IMR-90 (cell line): ENCODE measurements around the gene NEURL2. TPM values are rescaled to one million over a fixed set of nuclear protein-coding genes. Genes with fewer than 3 reads are reported as not detected.
A peak's percentile ranks its signal among the peaks of the same experiment; 100 is the strongest.

ENCODE experiments used
- ATAC-seq: fragments of 200-7000 bp; cut with Tn5 transposase; 2 replicates; pipeline ENCODE4 v1.9.1; 2020; ENCODE audit warnings: low read depth, mild to moderate bottlenecking, moderate library complexity
- BruUV-seq: library from RNA; stranded (reverse); fragments of 400-500 nt; replicated peaks from 2 replicates; lab custom pipeline; 2021; lab: Mats Ljungman, UMichigan
- CTCF ChIA-PET: fragments of 300-600 bp; formaldehyde crosslinking; extraction: SDS; loops from one replicate; lab custom pipeline; 2021; ENCODE audit warnings: antibody characterized with exemption; lab: Yijun Ruan, JAX
- POLR2A ChIA-PET: fragments of 300-600 bp; sonication (Branson Sonifier 250); formaldehyde crosslinking; loops from one replicate; lab custom pipeline; 2022; ENCODE audit warnings: antibody characterized with exemption; ENCODE audit not compliant: unreplicated experiment; lab: Charles Lee
- DNase-seq: peaks from one replicate; pipeline ENCODE4 v3.0.0; 2013
- H2AFZ ChIP-seq: replicated peaks from 2 replicates; pipeline ENCODE3; 2013; ENCODE audit warnings: low read length, mild to moderate bottlenecking; ENCODE audit not compliant: poor library complexity
- H2AK5ac ChIP-seq: 2 replicates; pipeline ENCODE4 v1.6.1; 2013; ENCODE audit warnings: low read depth, low read length, inconsistent platforms
- H2AK9ac ChIP-seq: replicated peaks from 2 replicates; pipeline ENCODE3; 2013; ENCODE audit warnings: mild to moderate bottlenecking, low read depth, low read length, moderate library complexity; ENCODE audit not compliant: poor library complexity
- H2BK120ac ChIP-seq: 2 replicates; pipeline ENCODE4 v1.6.1; 2013; ENCODE audit warnings: low read depth, low read length, inconsistent platforms
- H2BK15ac ChIP-seq: 3 replicates; pipeline ENCODE4 v1.6.1; 2013; ENCODE audit warnings: low read depth, low read length, inconsistent platforms
- H2BK20ac ChIP-seq: 2 replicates; pipeline ENCODE4 v1.6.1; 2013; ENCODE audit warnings: low read depth, mild to moderate bottlenecking, inconsistent platforms, low read length, moderate library complexity
- H2BK5ac ChIP-seq: 2 replicates; pipeline ENCODE4 v1.6.1; 2013; ENCODE audit warnings: mild to moderate bottlenecking, low read depth, low read length, inconsistent platforms; ENCODE audit not compliant: poor library complexity, severe bottlenecking
- H3K14ac ChIP-seq: replicated peaks from 2 replicates; pipeline ENCODE4 v1.6.1; 2013; ENCODE audit warnings: low read depth, low read length, inconsistent platforms
- H3K18ac ChIP-seq: 2 replicates; pipeline ENCODE4 v1.6.1; 2013; ENCODE audit warnings: low read depth, low read length, control low read depth
- H3K23ac ChIP-seq: 2 replicates; pipeline ENCODE4 v1.6.1; 2013; ENCODE audit warnings: low read depth, low read length, inconsistent platforms
- H3K27ac ChIP-seq: 2 replicates; pipeline ENCODE4 v1.5.1; 2013; ENCODE audit warnings: mild to moderate bottlenecking, control low read depth, low read length; ENCODE audit not compliant: insufficient read depth
- H3K27me3 ChIP-seq: 2 replicates; pipeline ENCODE4 v1.6.1; 2013; ENCODE audit warnings: low read length; ENCODE audit not compliant: control insufficient read depth, insufficient read depth
- H3K36me3 ChIP-seq: 2 replicates; pipeline ENCODE4 v1.6.1; 2013; ENCODE audit warnings: low read length, mixed read lengths; ENCODE audit not compliant: control insufficient read depth, insufficient read depth
- H3K4ac ChIP-seq: 2 replicates; pipeline ENCODE4 v1.6.1; 2013; ENCODE audit warnings: low read depth, low read length, inconsistent platforms
- H3K4me1 ChIP-seq: 2 replicates; pipeline ENCODE4 v1.6.1; 2013; ENCODE audit warnings: low read length, mixed read lengths; ENCODE audit not compliant: control insufficient read depth, insufficient read depth
- H3K4me2 ChIP-seq: 2 replicates; pipeline ENCODE4 v1.6.1; 2013; ENCODE audit warnings: low read depth, mild to moderate bottlenecking, control low read depth, low read length, moderate library complexity
- H3K4me3 ChIP-seq: 2 replicates; pipeline ENCODE4 v1.5.1; 2013; ENCODE audit warnings: low read depth, mild to moderate bottlenecking, control low read depth, low read length, moderate library complexity; ENCODE audit not compliant: insufficient read depth
- H3K56ac ChIP-seq: 2 replicates; pipeline ENCODE4 v1.6.1; 2013; ENCODE audit warnings: low read length, inconsistent platforms; ENCODE audit not compliant: insufficient read depth; ENCODE audit errors: extremely low read depth
- H3K79me1 ChIP-seq, 2 experiments: 2 replicates each; pipeline ENCODE4 v1.6.1; 2013; ENCODE audit warnings: low read length in 2 of 2, inconsistent platforms in 1 of 2, low read depth in 1 of 2
- H3K9ac ChIP-seq: 2 replicates; pipeline ENCODE4 v1.6.1; 2013; ENCODE audit warnings: low read depth, low read length, control low read depth
- H3K9me1 ChIP-seq: 2 replicates; pipeline ENCODE4 v1.6.1; 2013; ENCODE audit warnings: low read length, inconsistent platforms; ENCODE audit not compliant: insufficient read depth
- H3K9me3 ChIP-seq: 2 replicates; pipeline ENCODE4 v1.6.1; 2013; ENCODE audit warnings: low read length; ENCODE audit not compliant: control insufficient read depth, insufficient read depth
- H4K20me1 ChIP-seq: 2 replicates; pipeline ENCODE4 v1.6.1; 2013; ENCODE audit warnings: low read length, inconsistent platforms; ENCODE audit not compliant: insufficient read depth
- H4K5ac ChIP-seq: 2 replicates; pipeline ENCODE4 v1.6.1; 2013; ENCODE audit warnings: mild to moderate bottlenecking, low read depth, low read length, control low read depth
- H4K8ac ChIP-seq, 2 experiments: 2 replicates each; pipeline ENCODE4 v1.6.1; 2013; ENCODE audit warnings: low read depth in 2 of 2, low read length in 2 of 2, control low read depth in 1 of 2, inconsistent platforms in 1 of 2
- H4K91ac ChIP-seq: 2 replicates; pipeline ENCODE4 v1.6.1; 2013; ENCODE audit warnings: low read depth, low read length, inconsistent platforms; ENCODE audit not compliant: insufficient read depth
- BHLHE40 ChIP-seq: fragments of 150-350 bp; IDR thresholded peaks from 2 replicates; pipeline ENCODE4 v1.6.1; 2016; ENCODE audit warnings: mild to moderate bottlenecking, low read depth, low read length
- CEBPB ChIP-seq: IDR thresholded peaks from 2 replicates; pipeline ENCODE4 v1.6.1; 2012; ENCODE audit warnings: low read depth, low read length, improper control_type of control experiment
- CHD1 ChIP-seq: IDR thresholded peaks from 2 replicates; pipeline ENCODE4 v1.6.1; 2012; ENCODE audit warnings: low read depth, low read length, improper control_type of control experiment
- CTCF ChIP-seq: conservative IDR thresholded peaks from 2 replicates; pipeline ENCODE4 v1.5.1; 2012; ENCODE audit warnings: mild to moderate bottlenecking, low read depth, low read length, improper control_type of control experiment
- ELK1 ChIP-seq: fragments of 150-350 bp; IDR thresholded peaks from 2 replicates; pipeline ENCODE4 v1.6.1; 2016; ENCODE audit warnings: low read depth, mild to moderate bottlenecking, low read length, moderate library complexity, borderline replicate concordance
- MAFK ChIP-seq: IDR thresholded peaks from 2 replicates; pipeline ENCODE4 v1.6.1; 2012; ENCODE audit warnings: low read depth, low read length, improper control_type of control experiment
- MAZ ChIP-seq: IDR thresholded peaks from 2 replicates; pipeline ENCODE4 v1.6.1; 2012; ENCODE audit warnings: low read depth, mild to moderate bottlenecking, low read length, improper control_type of control experiment, moderate library complexity, borderline replicate concordance
- MXI1 ChIP-seq: IDR thresholded peaks from 2 replicates; pipeline ENCODE4 v1.6.1; 2012; ENCODE audit warnings: low read depth, mild to moderate bottlenecking, low read length, moderate library complexity, borderline replicate concordance
- NFE2L2 ChIP-seq: fragments of 150-350 bp; IDR thresholded peaks from 2 replicates; pipeline ENCODE4 v1.6.1; 2016; ENCODE audit warnings: low read depth, mild to moderate bottlenecking, low read length
- POLR2A ChIP-seq: IDR thresholded peaks from 2 replicates; pipeline ENCODE4 v1.6.1; 2012; ENCODE audit warnings: mild to moderate bottlenecking, low read depth, low read length
- RAD21 ChIP-seq: IDR thresholded peaks from 2 replicates; pipeline ENCODE4 v1.6.1; 2012; ENCODE audit warnings: low read length, improper control_type of control experiment
- RCOR1 ChIP-seq: IDR thresholded peaks from 2 replicates; pipeline ENCODE4 v1.6.1; 2012; ENCODE audit warnings: mild to moderate bottlenecking, low read length, improper control_type of control experiment; ENCODE audit not compliant: insufficient replicate concordance
- RFX5 ChIP-seq: IDR thresholded peaks from 2 replicates; pipeline ENCODE4 v1.8.0; 2012; ENCODE audit warnings: low read depth, mild to moderate bottlenecking, low read length, moderate library complexity
- SMC3 ChIP-seq: fragments of 150-350 bp; IDR thresholded peaks from 2 replicates; pipeline ENCODE4 v1.6.1; 2016; ENCODE audit warnings: low read depth, mild to moderate bottlenecking, antibody characterized with exemption, low read length, moderate library complexity
- USF2 ChIP-seq: fragments of 150-350 bp; IDR thresholded peaks from 2 replicates; pipeline ENCODE4 v1.6.1; 2017; ENCODE audit warnings: mild to moderate bottlenecking, antibody characterized with exemption, low read length, low read depth
- WGBS, 2 experiments: methylation state at CpG; one replicate each; pipeline versions ENCODE4 v1.1.5 to v1.1.7; 2013; ENCODE audit warnings: missing lambda C conversion rate in 2 of 2; ENCODE audit not compliant: insufficient read length in 1 of 2; ENCODE audit errors: extremely low coverage in 2 of 2; 5-methylcytosine and 5-hydroxymethylcytosine counted together
- dilution Hi-C: fragments of 300-500 bp; cut with HindIII; formaldehyde crosslinking; loops from one replicate; pipeline ENCODE4 v1.14.3; 2018; ENCODE audit warnings: low sequenced_read_pairs; ENCODE audit not compliant: unreplicated experiment
- in situ Hi-C: fragments of 300-500 bp; cut with MboI; formaldehyde crosslinking; loops from 3 replicates; pipeline ENCODE4 v1.14.3; 2019; ENCODE audit warnings: low sequenced_read_pairs, inconsistent platforms, mixed read lengths
- intact Hi-C: fragments of 100-400 bp; cut with micrococcal nuclease; formaldehyde crosslinking; loops from 2 replicates; pipeline ENCODE4 v1.10.0; 2022
- polyA plus RNA-seq, 3 experiments: library from polyadenylated mRNA; depleted of rRNA; stranded (reverse); fragments of >200 nt; gene quantifications; 2 replicates each; pipeline ENCODE4 v1.2.3, GENCODE V29; 2012; ENCODE audit warnings: low replicate concordance in 1 of 3
- total RNA-seq: library from RNA; depleted of rRNA; stranded (reverse); fragments of >200 nt; gene quantifications from 2 replicates; pipeline ENCODE4 v1.2.3, GENCODE V29; 2012

NEURL2 gene
- total and polyA plus RNA-seq, 2 of the 4 experiments (the other 2 are of a cell fraction), result 1.1 to 2.5 TPM

GRCh38 chr20:45907219-45907948 is 16.4 kb upstream of the NEURL2 start:
- H3K79me1 ChIP-seq, result peaks cover 3 to 24% of the 10 kb centered on the region in 2 experiments; a peak in 3 of 4 replicates
- no peak overlapping the region for H2BK120ac ChIP-seq
- H2AK9ac ChIP-seq, result peak overlapping the region; percentile 5
- no peak overlapping the region for H2AFZ ChIP-seq
- H4K20me1 ChIP-seq, result peaks cover 5% of the 10 kb centered on the region; the same call in 1 of the 2 replicates
- POLR2A ChIA-PET, result no interaction called here
- BruUV-seq, result no TSS peak
- no peak for DNase-seq
- no peak overlapping the region for H3K14ac ChIP-seq
- CTCF ChIA-PET, result interaction anchor here (0.6 kb wide), 1 partner anchor 42 kb away, joined by 3 read pairs; no protein-coding TSS in a partner anchor
- no peak for ATAC-seq
- H2BK15ac ChIP-seq, result no peak overlapping the region
- H3K9me3 ChIP-seq, result no peaks in the 10 kb centered on the region
- no peak overlapping the region for H3K27ac ChIP-seq
- dilution Hi-C loops (no loop called here), intact Hi-C loops (no loop called here), in situ Hi-C loops (loop anchor here (25.0 kb wide), 1 partner anchor 570 kb away; the partner anchor contains the start of gene SDC4)
- no peak overlapping the region for H2BK20ac ChIP-seq
- no peak overlapping the region for H3K23ac ChIP-seq
- H3K27me3 ChIP-seq, result no peaks in the 10 kb centered on the region
- H4K8ac ChIP-seq, result no peak overlapping the region
- no peak overlapping the region for H4K5ac ChIP-seq
- peaks cover 14% of the 10 kb centered on the region for H3K4me1 ChIP-seq
- no peak overlapping the region for H3K4ac ChIP-seq
- no peak overlapping the region for H3K4me2 ChIP-seq
- peaks cover 30% of the 10 kb centered on the region; the same call in 1 of the 2 replicates for H3K36me3 ChIP-seq
- H3K9me1 ChIP-seq, result peaks cover 25% of the 10 kb centered on the region
- WGBS, 2 experiments, result no CpG with 5 or more reads among the region's 17 CpGs
- no peak overlapping the region for H3K4me3 ChIP-seq
- peak overlapping the region; percentile 18 for H2BK5ac ChIP-seq
- no peak overlapping the region for H3K56ac ChIP-seq
- H3K18ac ChIP-seq, result no peak overlapping the region
- no peak overlapping the region; the same call in 1 of the 2 replicates for H2AK5ac ChIP-seq
- no peak overlapping the region for H3K9ac ChIP-seq
- no peak overlapping the region for H4K91ac ChIP-seq
- TF ChIP-seq CTCF, result no peak
- no peak for TF ChIP-seq USF2
- no peak for TF ChIP-seq SMC3
- no peak for TF ChIP-seq CEBPB
- TF ChIP-seq RAD21, result no peak
- no peak for TF ChIP-seq POLR2A
- no peak for TF ChIP-seq MAZ
- no peak for TF ChIP-seq RCOR1
- TF ChIP-seq ELK1, result no peak
- no peak for TF ChIP-seq MAFK
- TF ChIP-seq BHLHE40, result no peak
- no peak for TF ChIP-seq CHD1
- no peak for TF ChIP-seq RFX5
- no peak for TF ChIP-seq MXI1
- TF ChIP-seq NFE2L2, result no peak
